Femur (tissue), 1 donor: ENCODE measurements around the gene ERP27.

Experiments used
- DNase-seq: peaks from one replicate; pipeline ENCODE4 v3.0.0-alpha.2; 2017

ERP27 gene

DNA sequence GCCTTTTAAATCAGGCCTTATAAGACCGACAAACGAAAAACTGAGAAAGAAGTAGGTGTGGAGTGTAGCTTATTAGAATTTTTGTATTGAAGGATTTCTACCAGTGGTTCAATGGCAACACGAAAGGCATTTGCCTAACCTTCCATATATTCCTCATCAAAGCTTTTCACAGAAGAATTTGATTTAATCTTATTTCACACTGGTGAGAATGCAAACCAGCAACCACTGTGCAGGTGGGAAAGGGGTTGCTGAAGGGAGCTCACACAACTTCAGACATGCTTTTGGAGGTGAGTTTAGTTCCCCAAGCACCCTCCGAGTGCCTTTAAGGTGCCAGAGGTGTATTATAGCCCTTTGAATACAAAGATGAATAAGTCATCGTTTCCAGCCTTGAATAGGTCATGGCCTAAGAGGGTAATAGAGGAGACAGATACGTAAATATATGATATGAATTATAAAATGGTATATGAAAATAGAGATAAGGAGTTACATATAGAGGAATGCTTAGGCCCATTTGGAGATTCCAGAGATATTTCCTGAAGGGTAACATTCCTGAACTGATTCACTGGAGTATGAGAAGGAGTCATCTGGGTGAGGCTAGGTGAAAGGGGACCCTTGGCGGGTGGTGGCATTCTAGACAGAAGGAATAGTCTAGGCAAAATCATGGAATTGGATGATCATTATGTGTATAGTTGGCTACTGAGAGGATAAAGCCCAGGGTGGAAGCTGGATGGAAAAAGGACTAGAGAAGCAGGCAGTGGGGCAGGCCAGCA, 6.4 kb downstream of the ERP27 start:
- DNase-seq: no peak

GRCh38 chr12:14931359-14931758, 7.0 kb downstream of the ERP27 start:
- DNase-seq: no peak

DNA sequence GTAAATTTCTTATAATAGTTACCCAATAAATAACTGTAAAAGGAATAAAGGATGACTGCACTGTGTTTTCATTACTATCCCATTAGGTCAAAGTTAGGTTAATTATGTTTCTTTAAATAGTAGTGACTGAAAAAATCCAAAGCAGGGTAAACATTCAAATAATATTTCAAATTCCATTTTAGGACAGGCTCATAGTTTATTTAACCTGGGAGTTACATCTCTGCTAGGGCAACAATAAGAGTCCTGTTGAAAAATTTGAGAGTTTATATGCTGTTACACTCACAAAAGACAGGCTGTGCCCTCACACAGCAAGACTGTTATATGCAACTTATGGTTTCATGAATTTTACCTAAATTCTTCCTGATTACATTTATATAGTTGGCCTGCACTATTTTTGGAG, 8.0 kb downstream of the ERP27 start:
- DNase-seq: no peak

GRCh38 chr12:14928931-14929330, 9.4 kb downstream of the ERP27 start:
- peak; percentile 56 for DNase-seq

- DNase-seq: no peak
Observed at GRCh38 chr12:14927267-14927666, 11.1 kb downstream of the ERP27 start.

- no peak for DNase-seq
Observed at GRCh38 chr12:14924541-14924940, 13.8 kb downstream of the ERP27 start.

GRCh38 chr12:14923944-14924343, 14.4 kb downstream of the ERP27 start:
- DNase-seq: no peak

DNA sequence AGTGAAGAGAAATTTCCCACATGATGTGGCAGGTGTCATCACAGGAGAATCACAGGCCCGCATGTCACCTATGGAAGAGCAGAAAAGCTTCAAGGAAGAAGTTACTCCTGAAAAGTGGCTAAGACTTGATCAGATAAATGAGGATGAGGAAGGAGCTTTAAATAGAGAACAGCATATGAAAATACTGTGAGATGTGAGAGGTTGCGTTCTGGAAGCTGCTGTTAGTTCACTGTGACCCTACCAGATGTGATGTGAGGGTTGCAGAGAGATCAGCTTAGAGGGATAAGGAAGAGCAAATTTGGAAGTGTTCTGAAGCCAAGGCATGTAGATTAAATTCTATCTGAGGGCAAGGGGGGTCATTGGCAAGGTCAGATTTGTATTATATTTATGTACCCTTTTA, 17.1 kb downstream of the ERP27 start:
- no peak for DNase-seq

- no peak for DNase-seq
Observed at GRCh38 chr12:14920475-14921126, 17.7 kb downstream of the ERP27 start.

- DNase-seq: no peak
Observed at GRCh38 chr12:14919455-14919854, 18.9 kb downstream of the ERP27 start.

DNA sequence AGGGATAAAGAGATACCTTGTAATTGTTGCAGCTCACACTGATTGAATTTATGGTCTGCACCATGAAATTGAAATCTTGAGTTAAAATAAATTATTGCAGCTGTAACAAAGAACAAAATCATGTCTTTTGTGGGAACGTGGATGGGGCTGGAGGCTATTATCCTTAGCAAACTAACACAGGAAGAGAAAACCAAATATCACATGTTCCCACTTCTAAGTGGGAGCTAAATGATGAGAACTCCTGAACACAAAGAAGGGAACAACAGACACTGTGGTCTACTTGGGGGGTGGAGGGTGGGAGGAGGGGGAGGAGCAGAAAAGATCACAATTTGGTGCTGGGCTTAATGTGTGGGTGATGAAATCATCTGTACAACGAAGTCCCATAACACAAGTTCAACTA, 22.6 kb downstream of the ERP27 start:
- DNase-seq: no peak

DNA sequence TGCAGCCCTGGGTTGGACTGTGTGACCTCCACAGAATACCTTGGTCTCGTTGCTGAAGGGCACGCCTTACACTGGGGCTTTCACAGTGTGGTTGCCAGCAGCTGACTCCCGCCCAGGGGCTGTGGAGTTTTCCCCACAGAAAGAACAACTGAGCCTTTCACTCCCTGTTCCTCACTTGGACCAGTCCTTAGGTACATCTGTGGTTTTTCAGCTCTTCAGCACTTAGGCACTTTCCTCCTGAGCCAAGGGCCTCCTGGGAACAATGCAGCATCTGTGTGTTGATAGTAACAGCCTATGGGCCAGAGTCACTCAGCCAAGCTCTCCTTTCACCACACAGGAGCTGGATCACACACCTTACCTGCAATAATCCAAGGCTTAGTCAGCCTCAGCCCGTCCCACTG, 25.0 kb downstream of the ERP27 start:
- peak; percentile 63 for DNase-seq

- DNase-seq: no peak
Observed at GRCh38 chr12:14911131-14911530, 27.2 kb downstream of the ERP27 start.

- no peak for DNase-seq
Observed at GRCh38 chr12:14910090-14910915, 28.0 kb downstream of the ERP27 start.

DNA sequence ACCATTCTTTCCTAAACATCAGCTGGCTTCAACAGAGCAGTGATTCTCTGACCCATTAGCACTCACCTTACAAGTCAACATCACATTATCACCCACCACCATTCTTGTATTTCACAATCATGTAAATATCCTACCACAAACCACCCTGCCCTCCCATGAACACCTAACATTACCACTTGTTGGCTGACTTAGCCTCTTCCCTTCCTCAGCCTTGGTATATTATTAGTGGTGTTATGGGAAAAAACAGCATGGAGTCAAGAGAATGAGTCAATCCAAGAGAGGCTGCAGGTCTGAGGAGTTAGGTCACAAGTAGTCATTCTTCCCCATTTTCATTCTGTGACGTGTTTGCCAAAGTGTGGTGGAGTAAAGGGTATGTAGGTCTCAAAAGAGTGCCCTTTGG, 30.4 kb downstream of the ERP27 start:
- no peak for DNase-seq

- no peak for DNase-seq
Observed at GRCh38 chr12:14906114-14906513, 32.2 kb downstream of the ERP27 start.

- DNase-seq: no peak
Observed at GRCh38 chr12:14905269-14906004, 32.9 kb downstream of the ERP27 start.

DNA sequence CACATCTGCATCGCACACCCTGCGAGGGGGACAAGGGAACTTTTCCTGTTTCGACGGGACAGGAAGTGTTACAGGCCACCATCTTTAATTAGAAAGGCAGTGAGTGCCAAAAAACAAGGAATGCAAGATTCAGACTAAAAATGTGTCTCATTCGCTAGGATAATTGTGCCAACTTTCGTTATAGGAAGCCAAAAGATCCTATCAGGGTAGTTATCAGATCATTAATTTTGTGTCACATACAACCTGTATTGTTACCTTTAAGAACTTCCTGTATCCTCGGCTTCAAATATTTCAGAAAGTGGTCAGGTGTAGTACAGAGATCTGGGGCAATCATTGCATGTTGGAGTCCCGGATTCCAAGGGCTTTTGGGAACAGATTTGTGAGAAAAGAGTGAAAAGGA, 33.5 kb downstream of the ERP27 start:
- no peak for DNase-seq

DNA sequence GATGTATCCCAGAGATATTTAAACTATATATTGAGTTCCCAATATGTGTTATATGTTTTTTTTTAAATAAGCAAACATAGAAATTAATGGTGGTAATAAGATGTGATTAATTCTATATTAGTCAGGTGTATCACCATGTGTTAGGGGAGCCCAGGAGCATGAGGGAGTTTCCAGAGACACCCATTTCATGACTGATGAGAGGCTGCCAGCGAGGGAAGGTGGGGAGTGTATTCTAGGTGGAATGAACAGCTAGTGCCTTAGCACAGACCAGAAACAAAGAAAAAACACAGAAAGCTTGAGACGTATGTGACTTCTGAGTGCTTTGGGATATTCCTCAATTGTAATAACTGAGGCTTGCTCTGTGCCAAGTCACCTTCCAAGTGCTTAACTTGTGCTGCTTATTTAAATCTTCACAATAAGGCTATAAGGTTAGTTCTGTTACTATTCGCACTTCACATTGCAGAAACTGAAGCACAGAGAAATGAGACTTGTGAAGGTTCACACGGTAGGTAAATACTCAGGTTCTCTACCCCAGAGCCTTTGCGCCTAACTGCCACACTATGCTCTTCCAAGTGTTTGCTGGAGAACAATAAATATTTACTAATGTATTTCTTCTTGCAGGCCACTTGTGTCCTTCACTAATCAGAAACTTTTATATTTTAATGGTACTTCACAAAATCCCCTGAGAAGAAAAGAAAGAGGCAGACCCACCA, 34.8 kb downstream of the ERP27 start:
- DNase-seq: no peak

- no peak for DNase-seq
Observed at GRCh38 chr12:14902465-14902864, 35.9 kb downstream of the ERP27 start.

DNA sequence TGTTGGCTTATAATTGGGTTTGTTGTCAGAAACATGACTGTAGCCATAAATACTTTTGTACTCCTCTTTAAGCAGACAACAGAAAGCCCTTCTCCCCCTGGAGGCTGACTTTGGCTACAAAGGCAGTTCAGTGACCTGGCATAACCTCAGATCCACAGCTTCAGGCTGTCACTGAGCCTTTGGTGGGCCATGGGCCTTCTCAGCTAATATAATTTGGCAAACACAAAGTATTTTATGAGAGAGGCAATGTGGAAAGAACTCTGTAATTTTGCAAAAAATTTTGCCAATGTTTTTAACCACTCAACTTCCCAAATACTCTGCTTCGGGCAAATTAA, 37.1 kb downstream of the ERP27 start:
- DNase-seq: no peak

DNA sequence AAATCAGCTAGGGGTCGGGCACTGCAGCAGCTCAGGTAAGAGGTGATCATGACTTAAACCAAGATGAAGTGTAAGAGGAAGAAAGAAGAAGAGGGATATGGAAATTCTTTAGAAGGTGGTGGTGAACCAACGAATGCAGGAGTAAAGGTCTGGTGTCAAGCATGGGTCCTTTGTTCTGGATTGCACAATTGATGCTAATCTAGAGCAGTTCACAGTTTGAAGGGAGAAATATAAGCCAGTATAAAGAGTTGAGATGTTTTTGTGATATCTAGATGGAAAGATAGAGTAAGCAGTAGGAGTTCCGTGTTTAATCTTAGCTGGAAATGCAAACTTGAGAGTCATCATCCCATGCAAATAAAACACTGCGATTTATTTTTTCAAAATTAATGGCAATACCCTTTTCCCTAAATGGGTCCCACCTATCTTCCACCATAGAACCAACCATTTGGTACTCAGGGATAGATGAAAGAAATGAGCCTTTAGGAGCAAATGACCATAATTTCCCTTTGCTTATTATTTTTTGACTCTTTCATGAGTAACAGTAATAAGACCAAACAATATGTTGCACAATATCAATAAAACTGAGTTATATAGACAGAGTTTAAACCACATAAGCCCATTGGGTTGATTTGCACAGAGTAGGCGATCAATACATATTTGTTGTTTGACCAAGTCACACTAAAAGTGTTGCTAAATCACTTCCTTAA, 37.7 kb downstream of the ERP27 start:
- no peak for DNase-seq
